ENCODE measurements around the gene NGEF. TPM values are rescaled to one million over a fixed set of nuclear protein-coding genes. Genes with fewer than 3 reads are reported as not detected.

The NGEF gene
- total RNA-seq, 1 experiment from 2014 or later, result 5.4 TPM

DNA sequence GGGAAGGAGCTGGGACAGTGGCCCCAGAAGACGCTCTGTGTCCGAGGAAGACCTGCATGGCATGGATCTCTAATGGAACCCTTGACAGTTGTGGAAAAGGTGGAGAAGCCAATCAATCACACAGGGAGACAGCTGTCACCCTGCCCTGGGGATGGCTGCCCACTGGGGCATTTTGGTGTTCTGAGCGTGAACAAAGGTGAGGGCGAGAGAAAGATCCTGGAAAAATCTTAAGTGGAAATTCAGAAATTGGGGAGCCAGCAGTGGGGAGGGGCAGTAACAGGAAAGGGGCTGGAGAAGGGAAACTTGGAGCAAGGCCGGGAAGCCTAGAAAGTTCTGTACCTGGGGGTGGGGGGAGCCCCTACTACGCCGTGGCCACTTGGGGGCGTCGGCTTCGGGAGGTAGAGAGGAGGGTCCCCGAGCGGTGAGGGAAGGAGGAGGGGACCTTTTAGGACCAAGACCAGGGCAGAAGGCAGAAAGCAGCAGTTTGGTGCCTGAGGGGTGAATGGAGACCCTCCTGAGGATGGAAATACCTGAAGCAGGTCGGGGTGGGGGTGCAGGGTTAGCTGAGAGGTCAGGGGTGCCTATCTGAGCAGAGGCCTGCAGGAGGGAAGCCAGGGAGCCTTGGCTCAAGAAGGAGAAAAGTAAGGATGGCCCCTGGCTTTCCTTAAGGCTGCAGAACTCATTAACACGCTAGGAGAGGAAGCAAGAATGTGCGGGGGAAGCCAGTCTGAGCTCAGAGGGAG, 30.0 kb downstream of the NGEF start:
- Mint-ChIP-seq H3K36me3 (peaks cover 4% of the 10 kb centered on the region), H3K27ac (no peak overlapping the region)

DNA sequence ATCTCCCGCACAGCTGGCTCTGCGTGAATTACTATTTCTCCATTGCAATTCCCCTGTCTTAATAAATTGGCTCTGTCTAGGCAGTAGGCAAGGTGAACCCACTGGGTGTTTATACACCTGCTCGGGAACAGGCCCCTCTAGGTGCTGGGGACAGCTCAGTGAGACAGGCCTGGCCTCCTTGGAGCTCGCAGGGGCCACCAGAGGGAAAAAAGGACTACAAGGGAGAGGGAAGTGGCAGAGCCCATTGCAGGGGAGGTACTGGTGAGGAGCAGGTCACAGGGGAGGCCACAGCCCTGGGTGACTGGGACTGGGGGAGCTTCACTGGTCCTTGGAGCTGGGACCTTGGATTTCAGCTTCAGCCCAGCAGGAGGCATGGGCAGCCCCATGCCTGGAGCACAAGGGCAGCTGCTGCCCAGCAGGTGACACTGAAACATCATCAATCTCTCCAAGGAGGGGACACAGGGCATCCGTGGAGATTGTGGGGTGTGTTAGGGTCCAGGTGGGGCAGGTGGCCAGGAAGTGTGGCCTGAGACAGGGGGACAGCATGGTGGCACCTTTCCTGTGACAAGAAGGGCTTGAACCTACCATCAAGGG, 31.2 kb downstream of the NGEF start:
- POLR2A ChIA-PET, result no interaction called here
- TF ChIP-seq ZNF317 (CRISPR knock-in tag; IDR thresholded peaks at IDR 0.05; ENCODE audit: borderline replicate concordance, low read depth) (no peak), GRHL2 (CRISPR knock-in tag; IDR thresholded peaks at IDR 0.05; ENCODE audit: insufficient replicate concordance, severe bottlenecking) (no peak), JAZF1 (CRISPR knock-in tag; IDR thresholded peaks at IDR 0.05) (no peak), ZNF138 (CRISPR knock-in tag; conservative IDR thresholded peaks at IDR 0.05) (no peak), ZBTB21 (CRISPR knock-in tag; IDR thresholded peaks at IDR 0.05; ENCODE audit: borderline replicate concordance) (no peak), GABPB1 (CRISPR knock-in tag; IDR thresholded peaks at IDR 0.05) (no peak)
- TF ChIP-seq, protein P1, sequence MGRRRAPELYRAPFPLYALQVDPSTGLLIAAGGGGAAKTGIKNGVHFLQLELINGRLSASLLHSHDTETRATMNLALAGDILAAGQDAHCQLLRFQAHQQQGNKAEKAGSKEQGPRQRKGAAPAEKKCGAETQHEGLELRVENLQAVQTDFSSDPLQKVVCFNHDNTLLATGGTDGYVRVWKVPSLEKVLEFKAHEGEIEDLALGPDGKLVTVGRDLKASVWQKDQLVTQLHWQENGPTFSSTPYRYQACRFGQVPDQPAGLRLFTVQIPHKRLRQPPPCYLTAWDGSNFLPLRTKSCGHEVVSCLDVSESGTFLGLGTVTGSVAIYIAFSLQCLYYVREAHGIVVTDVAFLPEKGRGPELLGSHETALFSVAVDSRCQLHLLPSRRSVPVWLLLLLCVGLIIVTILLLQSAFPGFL (CRISPR knock-in tag; IDR thresholded peaks at IDR 0.05; ENCODE audit: borderline replicate concordance), result no peak
- TF ChIP-seq, protein P2, sequence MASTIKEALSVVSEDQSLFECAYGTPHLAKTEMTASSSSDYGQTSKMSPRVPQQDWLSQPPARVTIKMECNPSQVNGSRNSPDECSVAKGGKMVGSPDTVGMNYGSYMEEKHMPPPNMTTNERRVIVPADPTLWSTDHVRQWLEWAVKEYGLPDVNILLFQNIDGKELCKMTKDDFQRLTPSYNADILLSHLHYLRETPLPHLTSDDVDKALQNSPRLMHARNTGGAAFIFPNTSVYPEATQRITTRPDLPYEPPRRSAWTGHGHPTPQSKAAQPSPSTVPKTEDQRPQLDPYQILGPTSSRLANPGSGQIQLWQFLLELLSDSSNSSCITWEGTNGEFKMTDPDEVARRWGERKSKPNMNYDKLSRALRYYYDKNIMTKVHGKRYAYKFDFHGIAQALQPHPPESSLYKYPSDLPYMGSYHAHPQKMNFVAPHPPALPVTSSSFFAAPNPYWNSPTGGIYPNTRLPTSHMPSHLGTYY (CRISPR knock-in tag; IDR thresholded peaks at IDR 0.05), result no peak
- DNase-seq (ENCODE audit: low spot score), result no peak
- Mint-ChIP-seq H3K27ac (no peak overlapping the region), H3K4me3 (no peak overlapping the region), H3K27me3 (ENCODE audit: low read depth) (no peaks in the 10 kb centered on the region), H3K36me3 (peaks cover 4% of the 10 kb centered on the region), H3K9me3 (peaks cover 9% of the 10 kb centered on the region), H3K4me1 (peaks cover 30% of the 10 kb centered on the region)
- CTCF ChIA-PET, result interaction anchor here (0.7 to 3.9 kb wide), 6 partner anchors 15 to 91 kb away, joined by 3 to 23 read pairs (median 4); partner anchors contain the start of gene INPP5D
- no peak for ATAC-seq

More for the DNA sequence above, 30.0 kb downstream of the NGEF start:
- DNase-seq (ENCODE audit: low spot score) (peak; percentile 78), ATAC-seq (peak; percentile 86)
- H3K4me1 Mint-ChIP-seq, result peaks cover 30% of the 10 kb centered on the region
- H3K4me3 Mint-ChIP-seq, result no peak overlapping the region
- H3K27me3 Mint-ChIP-seq (ENCODE audit: low read depth), result no peaks in the 10 kb centered on the region
- ChIA-PET CTCF (interaction anchor here (0.6 to 3.9 kb wide), 5 partner anchors 17 to 296 kb away, joined by 3 to 23 read pairs (median 3); no protein-coding TSS in a partner anchor), POLR2A (no interaction called here)
- H3K9me3 Mint-ChIP-seq, result peaks cover 9% of the 10 kb centered on the region
- TF ChIP-seq, protein P3, sequence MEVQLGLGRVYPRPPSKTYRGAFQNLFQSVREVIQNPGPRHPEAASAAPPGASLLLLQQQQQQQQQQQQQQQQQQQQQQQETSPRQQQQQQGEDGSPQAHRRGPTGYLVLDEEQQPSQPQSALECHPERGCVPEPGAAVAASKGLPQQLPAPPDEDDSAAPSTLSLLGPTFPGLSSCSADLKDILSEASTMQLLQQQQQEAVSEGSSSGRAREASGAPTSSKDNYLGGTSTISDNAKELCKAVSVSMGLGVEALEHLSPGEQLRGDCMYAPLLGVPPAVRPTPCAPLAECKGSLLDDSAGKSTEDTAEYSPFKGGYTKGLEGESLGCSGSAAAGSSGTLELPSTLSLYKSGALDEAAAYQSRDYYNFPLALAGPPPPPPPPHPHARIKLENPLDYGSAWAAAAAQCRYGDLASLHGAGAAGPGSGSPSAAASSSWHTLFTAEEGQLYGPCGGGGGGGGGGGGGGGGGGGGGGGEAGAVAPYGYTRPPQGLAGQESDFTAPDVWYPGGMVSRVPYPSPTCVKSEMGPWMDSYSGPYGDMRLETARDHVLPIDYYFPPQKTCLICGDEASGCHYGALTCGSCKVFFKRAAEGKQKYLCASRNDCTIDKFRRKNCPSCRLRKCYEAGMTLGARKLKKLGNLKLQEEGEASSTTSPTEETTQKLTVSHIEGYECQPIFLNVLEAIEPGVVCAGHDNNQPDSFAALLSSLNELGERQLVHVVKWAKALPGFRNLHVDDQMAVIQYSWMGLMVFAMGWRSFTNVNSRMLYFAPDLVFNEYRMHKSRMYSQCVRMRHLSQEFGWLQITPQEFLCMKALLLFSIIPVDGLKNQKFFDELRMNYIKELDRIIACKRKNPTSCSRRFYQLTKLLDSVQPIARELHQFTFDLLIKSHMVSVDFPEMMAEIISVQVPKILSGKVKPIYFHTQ (CRISPR knock-in tag; IDR thresholded peaks at IDR 0.05), result no peak
- TF ChIP-seq, protein P4, sequence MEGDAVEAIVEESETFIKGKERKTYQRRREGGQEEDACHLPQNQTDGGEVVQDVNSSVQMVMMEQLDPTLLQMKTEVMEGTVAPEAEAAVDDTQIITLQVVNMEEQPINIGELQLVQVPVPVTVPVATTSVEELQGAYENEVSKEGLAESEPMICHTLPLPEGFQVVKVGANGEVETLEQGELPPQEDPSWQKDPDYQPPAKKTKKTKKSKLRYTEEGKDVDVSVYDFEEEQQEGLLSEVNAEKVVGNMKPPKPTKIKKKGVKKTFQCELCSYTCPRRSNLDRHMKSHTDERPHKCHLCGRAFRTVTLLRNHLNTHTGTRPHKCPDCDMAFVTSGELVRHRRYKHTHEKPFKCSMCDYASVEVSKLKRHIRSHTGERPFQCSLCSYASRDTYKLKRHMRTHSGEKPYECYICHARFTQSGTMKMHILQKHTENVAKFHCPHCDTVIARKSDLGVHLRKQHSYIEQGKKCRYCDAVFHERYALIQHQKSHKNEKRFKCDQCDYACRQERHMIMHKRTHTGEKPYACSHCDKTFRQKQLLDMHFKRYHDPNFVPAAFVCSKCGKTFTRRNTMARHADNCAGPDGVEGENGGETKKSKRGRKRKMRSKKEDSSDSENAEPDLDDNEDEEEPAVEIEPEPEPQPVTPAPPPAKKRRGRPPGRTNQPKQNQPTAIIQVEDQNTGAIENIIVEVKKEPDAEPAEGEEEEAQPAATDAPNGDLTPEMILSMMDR (IDR thresholded peaks at IDR 0.05), result peak; percentile 21; the same call in 1 of the 2 replicates

DNA sequence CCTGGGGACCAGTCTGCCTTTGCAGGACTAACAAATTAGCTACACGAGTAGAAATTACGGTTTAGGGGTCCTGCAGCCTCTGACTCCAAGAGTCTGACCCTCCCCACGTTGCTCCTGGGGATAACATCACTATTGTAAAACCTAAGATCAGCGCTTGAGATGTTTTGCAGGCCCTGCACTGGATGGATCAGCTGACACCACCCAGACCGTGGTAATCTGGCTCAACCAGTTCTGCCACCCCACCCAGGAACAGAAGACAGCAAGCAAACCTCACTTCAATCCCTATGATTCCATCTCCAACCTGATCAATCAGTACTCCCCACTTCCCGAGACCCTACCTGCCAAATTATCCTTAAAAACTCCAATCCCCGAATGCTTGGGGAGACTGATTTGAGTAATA, 31.7 kb downstream of the NGEF start:
- ATAC-seq (no peak), DNase-seq (ENCODE audit: low spot score) (no peak)
- Mint-ChIP-seq H3K27ac (no peak overlapping the region), H3K4me3 (no peak overlapping the region), H3K4me1 (peaks cover 30% of the 10 kb centered on the region), H3K27me3 (ENCODE audit: low read depth) (no peaks in the 10 kb centered on the region), H3K9me3 (peaks cover 6% of the 10 kb centered on the region), H3K36me3 (peaks cover 4% of the 10 kb centered on the region)
- CTCF ChIA-PET, result interaction anchor here (0.6 to 3.9 kb wide), 9 partner anchors 15 to 92 kb away, joined by 3 to 23 read pairs (median 3); partner anchors contain the start of gene INPP5D
- POLR2A ChIA-PET, result no interaction called here
- TF ChIP-seq RORB (CRISPR knock-in tag; IDR thresholded peaks at IDR 0.05) (no peak), ZNF138 (CRISPR knock-in tag; conservative IDR thresholded peaks at IDR 0.05) (no peak), CREM (CRISPR knock-in tag; IDR thresholded peaks at IDR 0.05) (no peak), SMAD4 (CRISPR knock-in tag; IDR thresholded peaks at IDR 0.05) (no peak)
- TF ChIP-seq, protein P5, sequence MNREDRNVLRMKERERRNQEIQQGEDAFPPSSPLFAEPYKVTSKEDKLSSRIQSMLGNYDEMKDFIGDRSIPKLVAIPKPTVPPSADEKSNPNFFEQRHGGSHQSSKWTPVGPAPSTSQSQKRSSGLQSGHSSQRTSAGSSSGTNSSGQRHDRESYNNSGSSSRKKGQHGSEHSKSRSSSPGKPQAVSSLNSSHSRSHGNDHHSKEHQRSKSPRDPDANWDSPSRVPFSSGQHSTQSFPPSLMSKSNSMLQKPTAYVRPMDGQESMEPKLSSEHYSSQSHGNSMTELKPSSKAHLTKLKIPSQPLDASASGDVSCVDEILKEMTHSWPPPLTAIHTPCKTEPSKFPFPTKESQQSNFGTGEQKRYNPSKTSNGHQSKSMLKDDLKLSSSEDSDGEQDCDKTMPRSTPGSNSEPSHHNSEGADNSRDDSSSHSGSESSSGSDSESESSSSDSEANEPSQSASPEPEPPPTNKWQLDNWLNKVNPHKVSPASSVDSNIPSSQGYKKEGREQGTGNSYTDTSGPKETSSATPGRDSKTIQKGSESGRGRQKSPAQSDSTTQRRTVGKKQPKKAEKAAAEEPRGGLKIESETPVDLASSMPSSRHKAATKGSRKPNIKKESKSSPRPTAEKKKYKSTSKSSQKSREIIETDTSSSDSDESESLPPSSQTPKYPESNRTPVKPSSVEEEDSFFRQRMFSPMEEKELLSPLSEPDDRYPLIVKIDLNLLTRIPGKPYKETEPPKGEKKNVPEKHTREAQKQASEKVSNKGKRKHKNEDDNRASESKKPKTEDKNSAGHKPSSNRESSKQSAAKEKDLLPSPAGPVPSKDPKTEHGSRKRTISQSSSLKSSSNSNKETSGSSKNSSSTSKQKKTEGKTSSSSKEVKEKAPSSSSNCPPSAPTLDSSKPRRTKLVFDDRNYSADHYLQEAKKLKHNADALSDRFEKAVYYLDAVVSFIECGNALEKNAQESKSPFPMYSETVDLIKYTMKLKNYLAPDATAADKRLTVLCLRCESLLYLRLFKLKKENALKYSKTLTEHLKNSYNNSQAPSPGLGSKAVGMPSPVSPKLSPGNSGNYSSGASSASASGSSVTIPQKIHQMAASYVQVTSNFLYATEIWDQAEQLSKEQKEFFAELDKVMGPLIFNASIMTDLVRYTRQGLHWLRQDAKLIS (CRISPR knock-in tag; IDR thresholded peaks at IDR 0.05; ENCODE audit: borderline replicate concordance), result no peak
- TF ChIP-seq, protein P6, sequence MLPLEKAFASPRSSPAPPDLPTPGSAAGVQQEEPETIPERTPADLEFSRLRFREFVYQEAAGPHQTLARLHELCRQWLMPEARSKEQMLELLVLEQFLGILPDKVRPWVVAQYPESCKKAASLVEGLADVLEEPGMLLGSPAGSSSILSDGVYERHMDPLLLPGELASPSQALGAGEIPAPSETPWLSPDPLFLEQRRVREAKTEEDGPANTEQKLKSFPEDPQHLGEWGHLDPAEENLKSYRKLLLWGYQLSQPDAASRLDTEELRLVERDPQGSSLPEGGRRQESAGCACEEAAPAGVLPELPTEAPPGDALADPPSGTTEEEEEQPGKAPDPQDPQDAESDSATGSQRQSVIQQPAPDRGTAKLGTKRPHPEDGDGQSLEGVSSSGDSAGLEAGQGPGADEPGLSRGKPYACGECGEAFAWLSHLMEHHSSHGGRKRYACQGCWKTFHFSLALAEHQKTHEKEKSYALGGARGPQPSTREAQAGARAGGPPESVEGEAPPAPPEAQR (CRISPR knock-in tag; IDR thresholded peaks at IDR 0.05), result no peak
